Liver (tissue), 3 donors: ENCODE data around the gene MST1.

Experiments used
- CTCF ChIP-seq: fragments of 150-350 bp; IDR thresholded peaks from 2 replicates; pipeline ENCODE4 v1.5.1; 2017; ENCODE audit warnings: improper control_type of control experiment, low read depth, low read length; ENCODE audit not compliant: missing input control
- GABPA ChIP-seq, 2 donors: IDR thresholded peaks in 1 of 2; conservative IDR thresholded peaks in 1 of 2; 2 replicates each; pipeline ENCODE4 v1.6.1; 2016; ENCODE audit warnings: antibody characterized with exemption in 2 of 2, mild to moderate bottlenecking in 1 of 2, moderate library complexity in 1 of 2
- MAX ChIP-seq: IDR thresholded peaks from 2 replicates; pipeline ENCODE4 v1.6.1; 2016; ENCODE audit warnings: antibody characterized with exemption
- RAD21 ChIP-seq, 2 donors: IDR thresholded peaks; 2 replicates each; pipeline ENCODE4 v1.6.1; 2016; ENCODE audit warnings: antibody characterized with exemption in 2 of 2, mild to moderate bottlenecking in 2 of 2
- REST ChIP-seq: IDR thresholded peaks from 2 replicates; pipeline ENCODE4 v1.6.1; 2016; ENCODE audit warnings: antibody characterized with exemption, mild to moderate bottlenecking
- YY1 ChIP-seq: IDR thresholded peaks from 2 replicates; pipeline ENCODE4 v1.6.1; 2016; ENCODE audit warnings: antibody characterized with exemption, mild to moderate bottlenecking
- donor health status: healthy.
- donor health status: healthy.

- TF ChIP-seq CTCF (no peak), MAX (no peak), YY1 (no peak), REST (no peak), GABPA (IDR thresholded peaks at IDR 0.05 in 1 of 2, conservative IDR thresholded peaks at IDR 0.05 in 1 of 2) (no peak), RAD21 (IDR thresholded peaks at IDR 0.05) (no peak)
Observed at GRCh38 chr3:49732597-49732996, 43.3 kb upstream of the MST1 start.
